ENCODE measurements around the gene WDFY4. TPM values are rescaled to one million over a fixed set of nuclear protein-coding genes. Genes with fewer than 3 reads are reported as not detected.

The WDFY4 gene
- total RNA-seq, 1 experiment from 2014 or later = 0.23 TPM

GRCh38 chr10:48935577-48935976, 250.9 kb downstream of the WDFY4 start:
- no TSS peak for BruUV-seq (replicated peaks)
- DNase-seq (ENCODE audit: low read depth, low spot score) (no peak), ATAC-seq (no peak)
- Histone ChIP-seq H3K4me1 (ENCODE audit: control insufficient read depth, insufficient read depth, low read length) (no peaks in the 10 kb centered on the region), H3K4me3 (ENCODE audit: low read depth in 2 of 2, low read length in 2 of 2) (no peak overlapping the region), H3K27ac (ENCODE audit: low read length) (no peak overlapping the region), H3K27me3 (ENCODE audit: control insufficient read depth, insufficient read depth, low read length) (peaks cover 6% of the 10 kb centered on the region; the same call in 1 of the 2 replicates), H3K36me3 (ENCODE audit: control insufficient read depth, insufficient read depth, low read length) (no peaks in the 10 kb centered on the region), H3K9me3 (ENCODE audit: control insufficient read depth, insufficient read depth, low read depth, low read length) (no peaks in the 10 kb centered on the region)
- ChIA-PET POLR2A (no interaction called here), CTCF (no interaction called here)
- intact Hi-C loops (cut with micrococcal nuclease; ENCODE audit: unreplicated experiment) (no loop called here), in situ Hi-C loops (cut with HindIII; ENCODE audit: low pct_unique_long_range_greater_than_20kb, low sequenced_read_pairs) (no loop called here)
- TF ChIP-seq SIN3A (IDR thresholded peaks at IDR 0.05; ENCODE audit: borderline replicate concordance, insufficient read depth, low read depth, low read length) (no peak), POLR2AphosphoS5 (IDR thresholded peaks at IDR 0.05; ENCODE audit: low read depth, low read length) (no peak), TCF7L2 (IDR thresholded peaks at IDR 0.05; ENCODE audit: low read depth, low read length) (no peak)
- TF ChIP-seq, protein P1, sequence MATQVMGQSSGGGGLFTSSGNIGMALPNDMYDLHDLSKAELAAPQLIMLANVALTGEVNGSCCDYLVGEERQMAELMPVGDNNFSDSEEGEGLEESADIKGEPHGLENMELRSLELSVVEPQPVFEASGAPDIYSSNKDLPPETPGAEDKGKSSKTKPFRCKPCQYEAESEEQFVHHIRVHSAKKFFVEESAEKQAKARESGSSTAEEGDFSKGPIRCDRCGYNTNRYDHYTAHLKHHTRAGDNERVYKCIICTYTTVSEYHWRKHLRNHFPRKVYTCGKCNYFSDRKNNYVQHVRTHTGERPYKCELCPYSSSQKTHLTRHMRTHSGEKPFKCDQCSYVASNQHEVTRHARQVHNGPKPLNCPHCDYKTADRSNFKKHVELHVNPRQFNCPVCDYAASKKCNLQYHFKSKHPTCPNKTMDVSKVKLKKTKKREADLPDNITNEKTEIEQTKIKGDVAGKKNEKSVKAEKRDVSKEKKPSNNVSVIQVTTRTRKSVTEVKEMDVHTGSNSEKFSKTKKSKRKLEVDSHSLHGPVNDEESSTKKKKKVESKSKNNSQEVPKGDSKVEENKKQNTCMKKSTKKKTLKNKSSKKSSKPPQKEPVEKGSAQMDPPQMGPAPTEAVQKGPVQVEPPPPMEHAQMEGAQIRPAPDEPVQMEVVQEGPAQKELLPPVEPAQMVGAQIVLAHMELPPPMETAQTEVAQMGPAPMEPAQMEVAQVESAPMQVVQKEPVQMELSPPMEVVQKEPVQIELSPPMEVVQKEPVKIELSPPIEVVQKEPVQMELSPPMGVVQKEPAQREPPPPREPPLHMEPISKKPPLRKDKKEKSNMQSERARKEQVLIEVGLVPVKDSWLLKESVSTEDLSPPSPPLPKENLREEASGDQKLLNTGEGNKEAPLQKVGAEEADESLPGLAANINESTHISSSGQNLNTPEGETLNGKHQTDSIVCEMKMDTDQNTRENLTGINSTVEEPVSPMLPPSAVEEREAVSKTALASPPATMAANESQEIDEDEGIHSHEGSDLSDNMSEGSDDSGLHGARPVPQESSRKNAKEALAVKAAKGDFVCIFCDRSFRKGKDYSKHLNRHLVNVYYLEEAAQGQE (IDR thresholded peaks at IDR 0.05; ENCODE audit: insufficient read depth in 1 of 2, low read depth in 2 of 2, low read length in 1 of 2) = no peak
- TF ChIP-seq, protein P2, sequence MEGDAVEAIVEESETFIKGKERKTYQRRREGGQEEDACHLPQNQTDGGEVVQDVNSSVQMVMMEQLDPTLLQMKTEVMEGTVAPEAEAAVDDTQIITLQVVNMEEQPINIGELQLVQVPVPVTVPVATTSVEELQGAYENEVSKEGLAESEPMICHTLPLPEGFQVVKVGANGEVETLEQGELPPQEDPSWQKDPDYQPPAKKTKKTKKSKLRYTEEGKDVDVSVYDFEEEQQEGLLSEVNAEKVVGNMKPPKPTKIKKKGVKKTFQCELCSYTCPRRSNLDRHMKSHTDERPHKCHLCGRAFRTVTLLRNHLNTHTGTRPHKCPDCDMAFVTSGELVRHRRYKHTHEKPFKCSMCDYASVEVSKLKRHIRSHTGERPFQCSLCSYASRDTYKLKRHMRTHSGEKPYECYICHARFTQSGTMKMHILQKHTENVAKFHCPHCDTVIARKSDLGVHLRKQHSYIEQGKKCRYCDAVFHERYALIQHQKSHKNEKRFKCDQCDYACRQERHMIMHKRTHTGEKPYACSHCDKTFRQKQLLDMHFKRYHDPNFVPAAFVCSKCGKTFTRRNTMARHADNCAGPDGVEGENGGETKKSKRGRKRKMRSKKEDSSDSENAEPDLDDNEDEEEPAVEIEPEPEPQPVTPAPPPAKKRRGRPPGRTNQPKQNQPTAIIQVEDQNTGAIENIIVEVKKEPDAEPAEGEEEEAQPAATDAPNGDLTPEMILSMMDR (IDR thresholded peaks at IDR 0.05) = no peak

GRCh38 chr10:48937796-48938195, 253.1 kb downstream of the WDFY4 start:
- Histone ChIP-seq H3K9me3 (ENCODE audit: control insufficient read depth, insufficient read depth, low read depth, low read length) (no peaks in the 10 kb centered on the region), H3K27ac (ENCODE audit: low read length) (no peak overlapping the region), H3K36me3 (ENCODE audit: control insufficient read depth, insufficient read depth, low read length) (no peaks in the 10 kb centered on the region), H3K4me3 (ENCODE audit: low read depth in 2 of 2, low read length in 2 of 2) (no peak overlapping the region), H3K27me3 (ENCODE audit: control insufficient read depth, insufficient read depth, low read length) (peaks cover 6% of the 10 kb centered on the region; the same call in 1 of the 2 replicates), H3K4me1 (ENCODE audit: control insufficient read depth, insufficient read depth, low read length) (no peaks in the 10 kb centered on the region)
- intact Hi-C loops (cut with micrococcal nuclease; ENCODE audit: unreplicated experiment) = no loop called here
- ChIA-PET CTCF (no interaction called here), POLR2A (no interaction called here)
- no TSS peak for BruUV-seq (replicated peaks)
- DNase-seq (ENCODE audit: low read depth, low spot score) = no peak
- in situ Hi-C loops (cut with HindIII; ENCODE audit: low pct_unique_long_range_greater_than_20kb, low sequenced_read_pairs) = no loop called here
- no peak for TF ChIP-seq POLR2AphosphoS5 (IDR thresholded peaks at IDR 0.05; ENCODE audit: low read depth, low read length)
- TF ChIP-seq SIN3A (IDR thresholded peaks at IDR 0.05; ENCODE audit: borderline replicate concordance, insufficient read depth, low read depth, low read length) = no peak
- TF ChIP-seq, protein P2 (IDR thresholded peaks at IDR 0.05) = no peak
- TF ChIP-seq, protein P1 (IDR thresholded peaks at IDR 0.05; ENCODE audit: insufficient read depth in 1 of 2, low read depth in 2 of 2, low read length in 1 of 2) = no peak
- no peak for TF ChIP-seq TCF7L2 (IDR thresholded peaks at IDR 0.05; ENCODE audit: low read depth, low read length)
- ATAC-seq = no peak
